PC-9 (cell line): ENCODE data around the gene CAPN9.

Experiments used
- CTCF ChIP-seq: fragments of 200-600 bp; sonication (generic); conservative IDR thresholded peaks from 2 replicates; pipeline ENCODE4 v1.6.1; 2017; ENCODE audit warnings: mixed run types, antibody characterized with exemption, mild to moderate bottlenecking, moderate library complexity
- EZH2 ChIP-seq: fragments of 200-600 bp; sonication (generic); IDR thresholded peaks from 2 replicates; pipeline ENCODE4 v1.8.0; 2017; ENCODE audit warnings: antibody characterized with exemption, low read depth

GRCh38 chr1:230794431-230794830, 47.2 kb downstream of the CAPN9 start:
- TF ChIP-seq CTCF (no peak), EZH2 (no peak)
